Natural killer cell treated with Interleukin-12 subunit alpha and Interleukin-12 subunit beta and Interleukin-15 and Interleukin-18, amount 100 ng/mL, for 72 hours (primary cell): Measurements from ENCODE around the gene PARD6A. TPM values are rescaled to one million over a fixed set of nuclear protein-coding genes. Genes with fewer than 3 reads are reported as not detected.

Experiments
- ATAC-seq, 2 donors: fragments of 150-1000 bp; cut with Tn5 transposase in 1 of 2; sonication (Bioruptor Pico), chemical (Tn5 transposase) in 1 of 2; 2 replicates each; pipeline ENCODE4 v1.10.0; 2021
- DNase-seq: peaks from one replicate; pipeline ENCODE4 v3.0.0; 2022; ENCODE audit warnings: low spot score
- H3K27ac Mint-ChIP-seq, 2 donors: 1 replicate in 1 of 2; 2 replicates in 1 of 2; pipeline ENCODE4 v1.8.0; 2022; ENCODE audit warnings: mixed read lengths in 2 of 2, mild to moderate bottlenecking in 1 of 2, moderate library complexity in 1 of 2
- H3K27me3 Mint-ChIP-seq, 2 donors: 1 replicate in 1 of 2; 2 replicates in 1 of 2; pipeline ENCODE4 v1.8.0; 2022; ENCODE audit warnings: mixed read lengths in 2 of 2
- H3K36me3 Mint-ChIP-seq: one replicate; pipeline ENCODE4 v1.8.0; 2022; ENCODE audit warnings: mixed read lengths
- H3K4me1 Mint-ChIP-seq, 2 donors: 1 replicate in 1 of 2; 2 replicates in 1 of 2; pipeline ENCODE4 v1.8.0; 2022; ENCODE audit warnings: low read depth in 2 of 2, mixed read lengths in 2 of 2, mild to moderate bottlenecking in 1 of 2
- H3K4me3 Mint-ChIP-seq: one replicate; pipeline ENCODE4 v1.8.0; 2022; ENCODE audit warnings: mixed read lengths
- H3K9me3 Mint-ChIP-seq: 2 replicates; pipeline ENCODE4 v1.8.0; 2022; ENCODE audit warnings: mixed read lengths
- total RNA-seq, 2 donors: library from RNA; stranded (reverse); gene quantifications; one replicate each; pipeline ENCODE4 v1.2.3, GENCODE V29; 2022

The PARD6A gene
- total RNA-seq, 2 donors from 2014 or later: 6.3 to 8.0 TPM

- ATAC-seq (peak; percentile 85 to 90), DNase-seq (peak; percentile 91)
- H3K4me3 Mint-ChIP-seq: peak within 1 kb of the TSS; percentile 80
- no peaks in the 10 kb centered on the region for H3K9me3 Mint-ChIP-seq
- peaks cover 6 to 11% of the 10 kb centered on the region in 2 donors for H3K4me1 Mint-ChIP-seq
- H3K27ac Mint-ChIP-seq: peak within 1 kb of the TSS in 1 of 2 donors; percentile 21
- no peaks in the 10 kb centered on the region for H3K36me3 Mint-ChIP-seq
- no peaks in the 10 kb centered on the region for H3K27me3 Mint-ChIP-seq
Observed at GRCh38 chr16:67666559-67667452, 6.0 kb downstream of the PARD6A start, which contains the start of the genes C16orf86 and ENKD1. C16orf86 (plus strand) TSS chr16:67666814; CDS start chr16:67666971, 157 bp downstream. ENKD1 (minus strand) TSS chr16:67666750; CDS start chr16:67666442, 308 bp downstream.

- ATAC-seq (no peak), DNase-seq (no peak)
- peaks cover 6 to 12% of the 10 kb centered on the region in 2 donors for H3K4me1 Mint-ChIP-seq
- H3K4me3 Mint-ChIP-seq: peak overlapping the region; percentile 80
- H3K9me3 Mint-ChIP-seq: no peaks in the 10 kb centered on the region
- H3K27ac Mint-ChIP-seq: peak overlapping the region in 1 of 2 donors; percentile 21
- H3K27me3 Mint-ChIP-seq: no peaks in the 10 kb centered on the region
- no peaks in the 10 kb centered on the region for H3K36me3 Mint-ChIP-seq
Observed at GRCh38 chr16:67667453-67667816, 6.7 kb downstream of the PARD6A start.

GRCh38 chr16:67667817-67668494 lies 7.2 kb downstream of the PARD6A start:
- Mint-ChIP-seq H3K9me3 (no peaks in the 10 kb centered on the region), H3K36me3 (no peaks in the 10 kb centered on the region), H3K4me1 (peaks cover 6 to 17% of the 10 kb centered on the region in 2 donors), H3K27me3 (no peaks in the 10 kb centered on the region), H3K4me3 (no peak overlapping the region), H3K27ac (no peak overlapping the region)
- peak; percentile 83 to 84 for ATAC-seq
- DNase-seq: peak; percentile 83

- H3K36me3 Mint-ChIP-seq: no peaks in the 10 kb centered on the region
- H3K4me1 Mint-ChIP-seq: peaks cover 6 to 17% of the 10 kb centered on the region in 2 donors
- no peak overlapping the region for H3K4me3 Mint-ChIP-seq
- H3K9me3 Mint-ChIP-seq: no peaks in the 10 kb centered on the region
- DNase-seq (peak; percentile 51), ATAC-seq (no peak)
- no peak overlapping the region for H3K27ac Mint-ChIP-seq
- no peaks in the 10 kb centered on the region for H3K27me3 Mint-ChIP-seq
Observed at GRCh38 chr16:67668495-67669157, 7.9 kb downstream of the PARD6A start.

GRCh38 chr16:67669499-67670101 lies 8.8 kb downstream of the PARD6A start:
- H3K36me3 Mint-ChIP-seq: no peaks in the 10 kb centered on the region
- DNase-seq (peak; percentile 49), ATAC-seq (no peak)
- H3K4me1 Mint-ChIP-seq: peaks cover 6 to 11% of the 10 kb centered on the region in 2 donors
- no peak overlapping the region for H3K4me3 Mint-ChIP-seq
- H3K27ac Mint-ChIP-seq: peak overlapping the region in 1 of 2 donors; percentile 57
- H3K9me3 Mint-ChIP-seq: no peaks in the 10 kb centered on the region
- no peaks in the 10 kb centered on the region for H3K27me3 Mint-ChIP-seq

- H3K9me3 Mint-ChIP-seq: no peaks in the 10 kb centered on the region
- ATAC-seq (no peak), DNase-seq (no peak)
- peaks cover 0 to 5% of the 10 kb centered on the region in 2 donors for H3K4me1 Mint-ChIP-seq
- no peaks in the 10 kb centered on the region for H3K36me3 Mint-ChIP-seq
- no peak overlapping the region for H3K4me3 Mint-ChIP-seq
- H3K27me3 Mint-ChIP-seq: no peaks in the 10 kb centered on the region
- no peak overlapping the region for H3K27ac Mint-ChIP-seq
Observed at GRCh38 chr16:67672306-67672705, 11.5 kb downstream of the PARD6A start.

GRCh38 chr16:67672739-67673662 lies 12.2 kb downstream of the PARD6A start:
- no peaks in the 10 kb centered on the region for H3K27me3 Mint-ChIP-seq
- H3K9me3 Mint-ChIP-seq: no peaks in the 10 kb centered on the region
- peaks cover 0 to 5% of the 10 kb centered on the region in 2 donors for H3K4me1 Mint-ChIP-seq
- H3K4me3 Mint-ChIP-seq: no peak overlapping the region
- DNase-seq (no peak), ATAC-seq (peak; percentile 37 to 59)
- no peak overlapping the region for H3K27ac Mint-ChIP-seq
- no peaks in the 10 kb centered on the region for H3K36me3 Mint-ChIP-seq

GRCh38 chr16:67673712-67674580 lies 13.2 kb downstream of the PARD6A start:
- Mint-ChIP-seq H3K27me3 (no peaks in the 10 kb centered on the region), H3K9me3 (no peaks in the 10 kb centered on the region), H3K36me3 (no peaks in the 10 kb centered on the region), H3K27ac (peak overlapping the region in 1 of 2 donors; percentile 72), H3K4me3 (no peak overlapping the region), H3K4me1 (peaks cover 0 to 5% of the 10 kb centered on the region in 2 donors)
- DNase-seq (no peak), ATAC-seq (no peak)

- no peaks in the 10 kb centered on the region for H3K9me3 Mint-ChIP-seq
- H3K36me3 Mint-ChIP-seq: no peaks in the 10 kb centered on the region
- H3K27ac Mint-ChIP-seq: no peak overlapping the region
- ATAC-seq (peak in 1 of 2 donors; percentile 29), DNase-seq (no peak)
- no peak overlapping the region for H3K4me3 Mint-ChIP-seq
- H3K27me3 Mint-ChIP-seq: no peaks in the 10 kb centered on the region
- peaks cover 0 to 5% of the 10 kb centered on the region in 2 donors for H3K4me1 Mint-ChIP-seq
Observed at GRCh38 chr16:67674851-67675578, 14.3 kb downstream of the PARD6A start.

GRCh38 chr16:67675579-67675935 lies 14.8 kb downstream of the PARD6A start:
- DNase-seq (no peak), ATAC-seq (no peak)
- Mint-ChIP-seq H3K27me3 (no peaks in the 10 kb centered on the region), H3K27ac (no peak overlapping the region), H3K4me3 (no peak overlapping the region), H3K9me3 (no peaks in the 10 kb centered on the region), H3K4me1 (peaks cover 0 to 5% of the 10 kb centered on the region in 2 donors), H3K36me3 (no peaks in the 10 kb centered on the region)

GRCh38 chr16:67675999-67676398 lies 15.2 kb downstream of the PARD6A start:
- no peaks in the 10 kb centered on the region for H3K36me3 Mint-ChIP-seq
- peaks cover 0 to 5% of the 10 kb centered on the region in 2 donors for H3K4me1 Mint-ChIP-seq
- H3K9me3 Mint-ChIP-seq: no peaks in the 10 kb centered on the region
- no peaks in the 10 kb centered on the region for H3K27me3 Mint-ChIP-seq
- H3K27ac Mint-ChIP-seq: no peak overlapping the region
- H3K4me3 Mint-ChIP-seq: no peak overlapping the region
- DNase-seq: no peak
- ATAC-seq: no peak
